NCI-H510A treated with DMSO at 0.1 percent for 48 hours (cell line): ENCODE data around the gene CYTIP.

Experiments used
- DNase-seq: peaks from one replicate; lab custom pipeline; 2025; lab: John Stamatoyannopoulos, UW

CYTIP gene

GRCh38 chr2:157443795-157444640 is at the start of gene CYTIP:
CYTIP (minus strand) TSS chr2:157444089; CDS start chr2:157444020, 69 bp downstream.
- no peak for DNase-seq

GRCh38 chr2:157492189-157492773 is 48.4 kb upstream of the CYTIP start:
- peak; percentile 44 for DNase-seq

- no peak for DNase-seq
These were observed 46.1 kb upstream of the CYTIP start for GRCh38 chr2:157489983-157490382.

- DNase-seq, result no peak
These were observed 45.0 kb upstream of the CYTIP start for GRCh38 chr2:157488877-157489276.

GRCh38 chr2:157487747-157488146 is 43.9 kb upstream of the CYTIP start:
- no peak for DNase-seq

GRCh38 chr2:157487271-157487610 is 43.4 kb upstream of the CYTIP start:
- DNase-seq, result no peak

- DNase-seq, result no peak
These were observed 42.8 kb upstream of the CYTIP start for GRCh38 chr2:157486596-157487270.

- DNase-seq, result no peak
These were observed 36.5 kb upstream of the CYTIP start for GRCh38 chr2:157480182-157480961.

GRCh38 chr2:157479081-157480027 is 35.5 kb upstream of the CYTIP start:
- no peak for DNase-seq

- no peak for DNase-seq
These were observed 34.0 kb upstream of the CYTIP start for GRCh38 chr2:157477919-157478318.

- no peak for DNase-seq
These were observed 33.2 kb upstream of the CYTIP start for GRCh38 chr2:157476953-157477709.

GRCh38 chr2:157475722-157476390 is 32.0 kb upstream of the CYTIP start:
- no peak for DNase-seq

- no peak for DNase-seq
These were observed 29.7 kb upstream of the CYTIP start for GRCh38 chr2:157473581-157473980.

- no peak for DNase-seq
These were observed 27.2 kb upstream of the CYTIP start for GRCh38 chr2:157471078-157471477.

- DNase-seq, result no peak
These were observed 26.4 kb upstream of the CYTIP start for GRCh38 chr2:157470321-157470720.

GRCh38 chr2:157469726-157470125 is 25.8 kb upstream of the CYTIP start:
- no peak for DNase-seq

- DNase-seq, result no peak
These were observed 25.2 kb upstream of the CYTIP start for GRCh38 chr2:157468931-157469708.

- DNase-seq, result no peak
These were observed 22.9 kb upstream of the CYTIP start for GRCh38 chr2:157466764-157467163.

- no peak for DNase-seq
These were observed 21.7 kb upstream of the CYTIP start for GRCh38 chr2:157465554-157465953.
